HEK293T (cell line): ENCODE results near the gene CBL.

Experiments
- CTCF ChIA-PET: fragments of 350-600 bp; formaldehyde crosslinking; extraction: SDS; loops from one replicate; lab custom pipeline; 2021; ENCODE audit warnings: antibody characterized with exemption, inconsistent platforms; lab: Yijun Ruan, JAX
- POLR2A ChIA-PET: fragments of 350-600 bp; formaldehyde crosslinking; extraction: SDS; loops from one replicate; lab custom pipeline; 2020; ENCODE audit warnings: antibody characterized with exemption, inconsistent platforms; lab: Yijun Ruan, JAX
- DNase-seq: peaks from one replicate; pipeline ENCODE4 v3.0.0; 2012; ENCODE audit warnings: mixed read lengths; ENCODE audit errors: extremely low spot score
- ARNT ChIP-seq: fragments of 450-650 bp; IDR thresholded peaks from 2 replicates; pipeline ENCODE4 v1.6.1; 2017; ENCODE audit warnings: mild to moderate bottlenecking
- BHLHE40 ChIP-seq: fragments of 450-650 bp; IDR thresholded peaks from 2 replicates; pipeline ENCODE4 v1.6.1; 2016; ENCODE audit warnings: mild to moderate bottlenecking, moderate library complexity, borderline replicate concordance
- CTBP1 ChIP-seq: fragments of 450-650 bp; IDR thresholded peaks from 2 replicates; pipeline ENCODE4 v1.6.1; 2016; ENCODE audit warnings: borderline replicate concordance
- ELF4 ChIP-seq: fragments of 450-650 bp; IDR thresholded peaks from 2 replicates; pipeline ENCODE4 v1.6.1; 2017; ENCODE audit warnings: antibody characterized with exemption
- FOXA1 ChIP-seq: fragments of 450-650 bp; IDR thresholded peaks from 2 replicates; pipeline ENCODE4 v1.6.1; 2016; ENCODE audit warnings: mild to moderate bottlenecking
- FOXK2 ChIP-seq: fragments of 450-650 bp; IDR thresholded peaks from 2 replicates; pipeline ENCODE4 v1.6.1; 2016; ENCODE audit warnings: mild to moderate bottlenecking
- FOXM1 ChIP-seq: fragments of 450-650 bp; IDR thresholded peaks from 2 replicates; pipeline ENCODE4 v1.6.1; 2017; ENCODE audit warnings: mild to moderate bottlenecking, borderline replicate concordance
- HDGF ChIP-seq: fragments of 450-650 bp; IDR thresholded peaks from 2 replicates; pipeline ENCODE4 v1.6.1; 2017; ENCODE audit warnings: antibody characterized with exemption, borderline replicate concordance
- L3MBTL2 ChIP-seq: fragments of 450-650 bp; conservative IDR thresholded peaks from 2 replicates; pipeline ENCODE4 v1.6.1; 2016; ENCODE audit warnings: mild to moderate bottlenecking
- LEF1 ChIP-seq: fragments of 450-650 bp; IDR thresholded peaks from 2 replicates; pipeline ENCODE4 v1.6.1; 2017; ENCODE audit warnings: mild to moderate bottlenecking, borderline replicate concordance
- NFRKB ChIP-seq: fragments of 450-650 bp; IDR thresholded peaks from 2 replicates; pipeline ENCODE4 v1.6.1; 2016; ENCODE audit warnings: mild to moderate bottlenecking, moderate library complexity
- PKNOX1 ChIP-seq: fragments of 450-650 bp; IDR thresholded peaks from 2 replicates; pipeline ENCODE4 v1.6.1; 2016
- SP1 ChIP-seq: fragments of 450-650 bp; IDR thresholded peaks from 2 replicates; pipeline ENCODE4 v1.6.1; 2017
- SUZ12 ChIP-seq: fragments of 450-650 bp; IDR thresholded peaks from 2 replicates; pipeline ENCODE4 v1.6.1; 2016; ENCODE audit warnings: mild to moderate bottlenecking
- TARDBP ChIP-seq: fragments of 450-650 bp; IDR thresholded peaks from 2 replicates; pipeline ENCODE4 v1.6.1; 2016
- ZNF384 ChIP-seq: fragments of 450-650 bp; IDR thresholded peaks from 2 replicates; pipeline ENCODE4 v1.6.1; 2016

Gene CBL

GRCh38 chr11:119172513-119172912 lies 33.6 kb upstream of the CBL start:
- no peak for DNase-seq
- TF ChIP-seq FOXM1 (no peak), ARNT (no peak), SUZ12 (no peak), CTBP1 (no peak), PKNOX1 (no peak), L3MBTL2 (no peak), HDGF (no peak), FOXA1 (no peak), NFRKB (no peak), ZNF384 (no peak), BHLHE40 (no peak), FOXK2 (no peak), LEF1 (no peak), TARDBP (no peak), ELF4 (no peak), SP1 (no peak)
- POLR2A ChIA-PET = interaction anchor here (1.6 kb wide), 1 partner anchor 11 kb away, joined by 4 read pairs; no protein-coding TSS in a partner anchor
- CTCF ChIA-PET = no interaction called here

- no peak for DNase-seq
- CTCF ChIA-PET = interaction anchor here (0.6 kb wide), 1 partner anchor 118 kb away, joined by 7 read pairs; no protein-coding TSS in a partner anchor
- POLR2A ChIA-PET = interaction anchor here (1.6 kb wide), 1 partner anchor 10 kb away, joined by 4 read pairs; no protein-coding TSS in a partner anchor
- TF ChIP-seq L3MBTL2 (no peak), FOXM1 (no peak), ARNT (no peak), PKNOX1 (no peak), LEF1 (no peak), ELF4 (no peak), NFRKB (no peak), FOXA1 (no peak), CTBP1 (no peak), FOXK2 (no peak), HDGF (no peak), SUZ12 (no peak)
Observed at GRCh38 chr11:119173453-119173852, 32.7 kb upstream of the CBL start.

- ChIA-PET POLR2A (no interaction called here), CTCF (no interaction called here)
- DNase-seq = no peak
- TF ChIP-seq SUZ12 (no peak), ELF4 (no peak), BHLHE40 (no peak), FOXA1 (no peak), SP1 (no peak), PKNOX1 (no peak), NFRKB (no peak), FOXK2 (no peak), LEF1 (no peak), FOXM1 (no peak), ARNT (no peak), HDGF (no peak), L3MBTL2 (no peak), TARDBP (no peak)
Observed at GRCh38 chr11:119175493-119176077, 30.6 kb upstream of the CBL start.

- ChIA-PET POLR2A (no interaction called here), CTCF (no interaction called here)
- no peak for DNase-seq
- TF ChIP-seq SUZ12 = no peak
- no peak for TF ChIP-seq FOXA1
- TF ChIP-seq BHLHE40 = no peak
- TF ChIP-seq L3MBTL2 = no peak
- TF ChIP-seq NFRKB = no peak
- no peak for TF ChIP-seq ZNF384
- no peak for TF ChIP-seq FOXK2
- TF ChIP-seq ARNT = no peak
Observed at GRCh38 chr11:119178166-119178680, 27.9 kb upstream of the CBL start.

GRCh38 chr11:119179342-119179741 lies 26.8 kb upstream of the CBL start:
- TF ChIP-seq ELF4 (no peak), ZNF384 (no peak), SUZ12 (no peak), BHLHE40 (no peak), FOXK2 (no peak), TARDBP (no peak), L3MBTL2 (no peak), ARNT (no peak), HDGF (no peak), PKNOX1 (no peak), SP1 (no peak), FOXM1 (no peak), FOXA1 (no peak), NFRKB (no peak), CTBP1 (no peak)
- CTCF ChIA-PET = no interaction called here
- POLR2A ChIA-PET = interaction anchor here (1.3 kb wide), 1 partner anchor 10 kb away, joined by 4 read pairs; no protein-coding TSS in a partner anchor
- no peak for DNase-seq

GRCh38 chr11:119179983-119180382 lies 26.2 kb upstream of the CBL start:
- TF ChIP-seq TARDBP = no peak
- no peak for TF ChIP-seq CTBP1
- TF ChIP-seq FOXA1 = no peak
- no peak for TF ChIP-seq FOXK2
- no peak for TF ChIP-seq ELF4
- no peak for TF ChIP-seq HDGF
- TF ChIP-seq BHLHE40 = no peak
- TF ChIP-seq ARNT = no peak
- TF ChIP-seq ZNF384 = no peak
- TF ChIP-seq PKNOX1 = no peak
- TF ChIP-seq LEF1 = no peak
- ChIA-PET POLR2A (interaction anchor here (0.6 to 1.3 kb wide), 2 partner anchors 11 to 57 kb away, joined by 3 to 4 read pairs; no protein-coding TSS in a partner anchor), CTCF (no interaction called here)
- DNase-seq = no peak
